HG03521 (cell line): Measurements from ENCODE around the gene DPY19L2.
A peak's percentile ranks its signal among the peaks of the same experiment; 100 is the strongest.
"Not testable (repeated sequence)": the region's sequence is repeated elsewhere in the genome, so short reads cannot be mapped to it uniquely, and the experiment has no call there.

ENCODE experiments used
- ATAC-seq: cut with Tn5 transposase; IDR thresholded peaks from one replicate; pipeline ENCODE4 v1.9.1; 2021; ENCODE audit warnings: mild to moderate bottlenecking, moderate library complexity; ENCODE audit not compliant: unreplicated experiment

Gene DPY19L2

GRCh38 chr12:63668028-63668799 is at the start of gene DPY19L2:
DPY19L2 (minus strand) TSS chr12:63668493; CDS start chr12:63668393, 100 bp downstream.
- peak; percentile 44 for ATAC-seq

- not testable (repeated sequence) for ATAC-seq
Observed at GRCh38 chr12:63716891-63717290, 48.6 kb upstream of the DPY19L2 start.

DNA sequence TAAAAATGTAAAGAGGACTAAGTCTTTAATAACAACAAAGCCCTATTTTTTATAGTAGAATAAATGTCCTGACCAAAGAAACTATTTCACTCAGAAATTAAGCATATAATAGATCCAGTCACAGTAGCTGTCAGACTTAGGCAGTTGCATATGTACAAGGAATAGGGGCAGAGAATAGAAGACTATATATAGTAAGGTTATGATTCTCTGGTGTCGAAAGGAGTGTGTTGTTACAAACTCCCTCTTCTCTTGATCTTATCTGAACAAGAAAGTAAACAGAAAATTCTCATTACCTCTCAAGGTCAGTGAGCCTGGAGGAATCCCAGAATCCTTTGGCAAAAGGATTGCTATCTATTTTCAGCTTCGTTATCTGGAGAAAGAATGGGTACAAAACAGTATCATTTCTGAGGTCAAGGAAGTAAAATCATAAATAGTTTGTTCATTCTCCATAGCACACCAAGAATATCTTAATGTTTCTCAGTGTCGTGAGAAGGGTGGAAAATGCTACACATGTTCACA is 46.9 kb upstream of the DPY19L2 start:
- ATAC-seq, result not testable (repeated sequence)

- ATAC-seq, result not testable (repeated sequence)
Observed at GRCh38 chr12:63714409-63714808, 46.1 kb upstream of the DPY19L2 start.

- ATAC-seq, result not testable (repeated sequence)
Observed at GRCh38 chr12:63713681-63714075, 45.4 kb upstream of the DPY19L2 start.

DNA sequence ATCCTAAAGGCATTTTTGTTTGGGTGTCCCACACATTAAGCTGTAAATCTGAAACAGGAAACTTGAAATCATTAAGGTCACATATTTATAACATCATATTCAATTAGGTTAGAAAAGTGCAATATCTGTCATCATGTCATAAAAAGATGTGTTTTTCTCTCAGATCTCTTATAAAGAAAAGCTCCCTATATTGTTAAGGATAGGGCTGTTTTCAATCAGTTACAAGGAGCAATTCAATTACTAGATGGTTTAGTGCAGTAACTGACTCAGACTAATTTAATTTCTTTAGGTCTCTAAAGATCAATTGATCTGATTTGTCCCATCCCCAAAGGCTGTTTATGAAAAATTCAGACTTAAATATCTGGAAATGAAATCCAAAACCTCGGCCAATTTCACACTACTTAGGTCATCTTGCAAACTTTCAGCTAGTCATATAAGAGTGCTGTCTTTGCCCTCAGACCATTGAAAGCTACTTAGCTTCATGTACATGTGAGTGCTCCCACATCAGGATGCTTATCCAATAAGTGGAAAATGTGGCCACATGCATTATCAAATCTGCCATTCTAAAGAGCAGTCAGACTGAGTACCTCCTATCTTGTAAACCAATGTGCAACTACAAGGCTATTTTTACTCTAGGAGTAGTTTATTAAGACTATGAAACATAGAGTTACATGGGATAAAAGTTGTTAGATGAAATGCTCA is 44.8 kb upstream of the DPY19L2 start:
- not testable (repeated sequence) for ATAC-seq

- ATAC-seq, result not testable (repeated sequence)
Observed at GRCh38 chr12:63712376-63712974, 44.2 kb upstream of the DPY19L2 start.

DNA sequence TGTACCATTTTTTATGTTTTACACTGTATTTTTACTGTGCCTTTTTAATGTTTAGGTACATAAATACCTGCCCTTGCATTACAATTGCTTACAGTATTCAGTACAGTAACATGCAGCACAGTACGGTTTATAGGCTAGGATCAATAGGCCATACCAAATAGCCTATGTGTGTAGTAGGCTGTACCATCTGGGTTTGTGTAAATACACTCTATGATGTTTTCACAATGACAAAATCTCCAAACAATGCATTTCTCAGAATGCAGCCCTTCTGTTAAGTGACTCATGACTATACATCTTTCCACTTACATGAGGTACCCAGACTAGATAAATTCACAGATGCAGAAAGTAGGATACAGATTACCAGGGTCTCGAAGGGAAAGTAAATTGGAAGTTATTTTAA is 43.0 kb upstream of the DPY19L2 start:
- not testable (repeated sequence) for ATAC-seq

DNA sequence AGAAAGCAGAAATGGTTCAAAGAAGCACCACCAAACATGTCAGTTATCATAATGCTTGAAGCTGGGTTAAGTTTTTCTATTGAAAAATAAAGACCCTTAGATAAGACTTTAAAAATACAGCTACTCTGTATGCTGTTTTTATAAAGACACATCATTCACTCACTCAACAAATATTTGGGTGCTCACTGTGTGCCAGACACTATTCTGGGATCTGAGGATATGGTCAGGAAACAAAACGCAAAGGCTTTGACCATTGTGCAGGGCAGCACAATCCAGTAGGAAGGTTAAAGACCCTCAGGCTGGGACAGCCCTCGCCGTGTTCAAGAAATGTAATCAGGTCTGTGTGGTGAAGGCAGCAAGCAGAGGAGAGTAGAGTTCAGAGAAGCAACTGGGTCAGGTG is 38.0 kb upstream of the DPY19L2 start:
- ATAC-seq, result no peak

DNA sequence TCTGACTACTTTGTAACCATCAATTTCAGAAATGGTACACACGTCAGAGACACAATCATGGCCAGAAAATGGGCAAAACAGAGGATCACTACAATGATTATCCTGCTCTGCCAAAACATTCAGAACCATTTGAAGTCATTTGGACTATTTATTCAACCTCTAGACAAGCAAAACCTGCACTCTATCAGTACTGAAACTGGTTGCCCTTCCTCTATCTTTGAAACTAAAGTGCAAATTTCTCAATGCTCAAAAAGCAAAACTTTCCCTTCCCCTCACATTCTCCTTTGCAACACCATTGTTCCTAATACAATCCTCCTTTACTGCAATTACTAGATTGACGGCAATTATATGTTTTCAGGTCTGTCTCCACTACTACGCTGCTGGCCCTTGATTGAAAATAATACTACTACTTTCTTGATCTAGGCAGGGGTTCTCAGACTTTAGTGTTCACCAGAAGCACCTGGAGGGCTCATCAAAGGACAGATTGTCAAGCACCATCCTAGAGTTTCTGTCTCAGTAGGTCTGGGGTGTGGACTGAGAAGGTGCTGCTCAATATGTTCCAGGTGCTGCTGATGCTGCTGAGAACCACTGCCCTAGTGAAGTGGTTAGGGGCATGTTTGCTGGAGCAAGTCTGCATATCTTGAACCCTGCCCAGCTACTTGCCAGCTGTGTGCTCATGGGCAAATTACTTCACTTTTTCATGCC is 31.5 kb upstream of the DPY19L2 start:
- not testable (repeated sequence) for ATAC-seq

DNA sequence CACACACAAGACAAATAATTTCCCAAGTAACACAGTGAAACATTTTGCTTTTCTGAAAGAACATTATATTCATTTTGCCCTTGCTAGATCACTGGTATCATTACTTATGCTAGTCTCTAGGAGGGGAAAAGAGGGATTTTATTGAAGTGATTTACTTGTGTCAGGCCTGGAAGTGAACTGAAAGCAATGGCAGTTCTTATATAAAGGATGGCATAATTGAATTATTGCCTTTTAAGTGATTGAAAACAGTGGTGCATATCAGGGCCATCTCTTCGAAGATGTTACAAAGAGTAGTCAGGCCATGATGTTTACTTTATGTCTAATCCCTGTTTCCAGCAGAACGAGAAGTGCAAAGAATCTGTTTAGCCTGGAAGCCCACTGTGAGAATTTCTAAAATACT is 30.7 kb upstream of the DPY19L2 start:
- not testable (repeated sequence) for ATAC-seq

DNA sequence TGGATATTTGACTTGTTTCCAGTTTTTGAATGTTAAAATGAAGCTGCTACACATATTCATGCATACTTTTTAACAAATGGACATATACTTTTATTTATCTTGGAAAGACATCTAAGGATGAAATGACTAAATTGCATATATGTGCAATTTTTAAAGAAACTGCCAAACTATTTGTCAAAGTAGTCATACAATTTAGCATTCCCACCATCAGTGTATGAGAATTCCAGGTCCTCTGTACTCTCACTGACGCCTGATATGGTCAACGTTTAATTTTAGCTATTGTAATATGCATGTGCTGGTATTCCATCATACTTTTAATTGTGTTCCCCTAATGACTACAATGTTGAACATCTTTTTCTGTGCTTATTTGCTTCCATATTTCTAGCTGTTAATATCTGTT is 22.5 kb upstream of the DPY19L2 start:
- not testable (repeated sequence) for ATAC-seq

DNA sequence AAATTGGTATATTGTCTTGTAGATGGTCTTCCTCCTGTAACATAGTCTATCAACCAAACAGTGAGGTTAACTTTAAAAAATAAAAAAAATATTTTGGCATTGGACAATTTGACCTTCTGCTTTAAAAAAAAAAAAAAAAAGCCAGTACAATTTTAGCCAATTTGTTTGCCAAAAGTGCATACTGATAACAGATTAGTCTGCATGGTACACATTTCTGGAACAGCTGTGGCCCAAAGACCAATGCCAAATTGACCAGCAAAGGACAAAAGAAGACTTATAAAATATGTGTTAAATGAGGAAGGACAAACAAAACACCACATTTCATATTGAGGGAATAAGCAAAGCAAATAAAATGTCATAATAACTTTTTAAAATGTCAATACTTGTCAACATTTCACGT is 20.8 kb upstream of the DPY19L2 start:
- not testable (repeated sequence) for ATAC-seq

GRCh38 chr12:63686623-63687022 is 18.3 kb upstream of the DPY19L2 start:
- ATAC-seq, result not testable (repeated sequence)

DNA sequence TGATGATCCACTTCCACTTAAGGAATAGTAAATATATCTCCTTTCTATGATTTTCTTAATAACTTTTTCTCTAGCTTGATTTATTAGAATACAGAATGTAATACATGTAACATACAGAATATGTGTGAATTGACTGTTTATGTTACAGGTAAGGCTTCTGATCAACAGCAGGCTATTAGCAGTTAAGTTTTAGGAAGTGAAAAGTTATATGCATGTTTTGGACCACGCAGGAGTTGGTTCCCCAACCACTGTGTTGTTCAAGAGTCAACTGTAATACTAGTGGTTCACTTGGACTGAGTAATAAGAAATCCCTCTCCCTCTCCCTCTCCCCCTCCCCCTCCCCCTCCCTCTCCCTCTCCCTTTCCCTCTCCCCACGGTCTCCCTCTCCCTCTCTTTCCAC is 17.5 kb upstream of the DPY19L2 start:
- not testable (repeated sequence) for ATAC-seq

DNA sequence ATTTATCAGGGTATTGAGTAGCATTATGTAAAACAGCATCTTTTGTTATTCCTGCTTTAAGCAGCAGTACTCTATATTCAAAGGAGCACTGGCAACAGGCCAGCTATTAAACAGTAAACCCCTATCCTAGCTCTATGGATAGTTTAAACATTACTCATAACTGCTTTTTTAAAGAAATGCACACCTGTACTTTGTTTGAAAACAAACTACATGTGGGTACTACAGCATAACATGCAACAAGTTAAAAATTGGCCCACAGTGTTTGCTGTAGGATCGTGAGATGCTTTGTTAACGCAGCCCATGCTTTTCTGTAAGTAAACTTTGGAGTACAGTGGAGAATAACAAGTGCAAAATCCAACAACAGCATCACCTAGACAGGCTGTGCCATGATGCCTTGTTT is 14.3 kb upstream of the DPY19L2 start:
- ATAC-seq, result not testable (repeated sequence)

GRCh38 chr12:63680758-63681157 is 12.5 kb upstream of the DPY19L2 start:
- not testable (repeated sequence) for ATAC-seq

DNA sequence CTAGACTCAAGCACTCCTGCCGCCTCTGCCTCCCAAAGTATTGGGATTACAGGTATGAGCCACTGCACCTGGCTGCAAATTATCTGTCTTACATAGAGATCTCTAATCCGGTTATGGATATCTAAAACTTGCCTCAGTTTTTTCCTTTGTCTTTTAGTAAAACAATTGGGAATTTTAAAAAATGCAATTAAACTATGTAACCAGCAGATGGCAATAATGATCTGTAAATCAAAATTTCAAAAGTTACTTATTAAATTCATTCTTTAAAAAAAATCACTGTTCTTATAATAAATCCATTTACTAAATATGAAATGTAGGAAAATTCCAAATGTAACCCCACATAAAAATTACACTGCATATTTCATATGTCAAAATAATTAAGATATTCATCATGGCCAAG is 4.3 kb upstream of the DPY19L2 start:
- ATAC-seq, result not testable (repeated sequence)

GRCh38 chr12:63669936-63670335 is 1.6 kb upstream of the DPY19L2 start:
- not testable (repeated sequence) for ATAC-seq

DNA sequence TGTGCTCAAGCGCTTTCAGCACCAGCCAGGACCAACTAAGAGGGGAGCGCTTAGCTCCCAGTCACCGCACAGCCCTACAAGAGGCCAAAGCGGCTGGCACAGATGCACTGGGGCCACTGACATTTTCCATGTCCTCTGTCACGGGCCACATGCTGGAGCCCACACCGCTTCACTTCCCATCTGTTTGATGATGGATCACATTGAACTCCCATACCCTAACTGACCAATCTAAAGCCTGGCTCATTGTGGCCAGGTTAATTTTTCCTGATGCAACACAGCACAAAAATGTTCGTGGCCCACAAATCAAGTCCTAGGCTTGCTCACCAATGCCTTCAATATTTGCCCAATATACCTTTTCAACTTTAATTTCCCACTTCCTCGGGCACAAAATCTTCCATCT is 1.1 kb upstream of the DPY19L2 start:
- ATAC-seq, result not testable (repeated sequence)
